Ovary (tissue), 3 donors: ENCODE measurements around the gene CDK4.

ENCODE experiments used
- CTCF ChIP-seq, 3 donors: fragments of 450-650 bp in 2 of 3; fragments of 200-600 bp in 1 of 3; IDR thresholded peaks; one replicate each; pipeline versions ENCODE4 v1.5.1 to v1.8.0; 2016 to 2022; ENCODE audit warnings: antibody characterized with exemption in 3 of 3, mild to moderate bottlenecking in 1 of 3
- POLR2A ChIP-seq: fragments of 450-650 bp; IDR thresholded peaks from one replicate; pipeline ENCODE4 v1.6.1; 2017; ENCODE audit warnings: antibody characterized with exemption, mild to moderate bottlenecking, moderate library complexity
- donor health status: DM: no; HTN: no; CAD: no.

- TF ChIP-seq CTCF (IDR thresholded peaks at IDR 0.05) (peak in 1 of 3 donors; percentile 10), POLR2A (peak; percentile 78)
Measured at GRCh38 chr12:57751788-57752667, at the start of gene CDK4.
